Fibroblast of skin of left biceps (primary cell): ENCODE results near the gene FRMD4A.

Experiments used
- DNase-seq, 2 experiments: peaks; one replicate each; pipeline ENCODE4 v3.0.0-alpha.2; 2013; ENCODE audit warnings: low read depth in 2 of 2

The FRMD4A gene

GRCh38 chr10:13820119-13820963 is 510.4 kb downstream of the FRMD4A start:
- DNase-seq = no peak

DNA sequence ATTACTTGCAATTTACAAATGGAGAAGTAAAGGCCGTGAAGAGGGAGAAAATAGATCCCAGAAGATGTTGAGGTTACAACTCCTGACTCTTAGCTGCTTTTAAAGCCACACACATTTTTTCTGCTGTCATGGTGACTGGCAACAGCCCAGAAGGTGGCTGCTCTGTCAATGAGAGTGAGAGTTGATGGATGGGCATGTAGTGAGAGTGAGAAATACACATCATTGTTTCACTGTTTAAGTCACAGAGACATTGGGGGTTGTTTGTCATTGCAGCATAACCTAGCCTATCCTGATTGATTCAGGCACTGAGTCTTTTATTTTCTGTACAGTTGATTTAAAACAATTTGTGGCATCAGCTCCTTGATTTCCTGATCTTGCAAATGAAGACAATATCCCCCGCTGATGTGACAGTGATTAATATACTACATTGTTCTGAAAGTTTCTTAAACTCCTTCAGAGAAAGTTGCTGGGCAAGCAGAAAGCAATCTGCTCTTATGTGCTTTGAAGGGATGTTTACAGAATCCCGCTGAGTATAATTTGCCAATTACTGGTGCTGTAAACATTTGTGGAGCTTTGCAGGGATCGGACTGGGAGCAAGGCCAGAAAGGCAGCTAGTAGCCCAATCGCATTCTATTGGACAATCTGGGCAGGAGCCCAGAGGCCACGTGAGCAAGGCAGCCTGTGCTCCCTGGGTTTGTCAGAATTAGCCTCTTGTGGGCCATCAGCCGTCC is 514.4 kb downstream of the FRMD4A start:
- no peak for DNase-seq

GRCh38 chr10:13815756-13816155 is 515.0 kb downstream of the FRMD4A start:
- no peak for DNase-seq

- DNase-seq = no peak
Measured at GRCh38 chr10:13813550-13813949, 517.2 kb downstream of the FRMD4A start.

DNA sequence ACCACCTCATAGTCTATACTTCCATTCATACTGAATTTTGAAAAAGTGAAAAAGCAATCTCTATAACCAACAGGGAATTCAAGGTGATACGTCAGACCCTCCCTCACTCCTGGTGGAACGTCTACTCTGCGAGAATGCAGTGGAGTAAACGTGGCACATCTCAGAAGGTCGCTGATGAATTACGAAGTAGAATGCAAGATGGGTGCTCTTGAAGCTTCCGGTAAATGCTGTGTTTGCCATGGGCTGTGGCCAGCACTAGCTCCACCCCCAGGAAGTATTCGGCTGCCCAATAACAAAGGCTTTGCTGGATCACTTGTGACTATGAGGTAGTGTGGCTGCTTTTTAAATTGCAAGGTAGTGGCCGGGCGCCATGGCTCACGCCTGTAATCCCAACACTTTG is 517.9 kb downstream of the FRMD4A start:
- DNase-seq = no peak

DNA sequence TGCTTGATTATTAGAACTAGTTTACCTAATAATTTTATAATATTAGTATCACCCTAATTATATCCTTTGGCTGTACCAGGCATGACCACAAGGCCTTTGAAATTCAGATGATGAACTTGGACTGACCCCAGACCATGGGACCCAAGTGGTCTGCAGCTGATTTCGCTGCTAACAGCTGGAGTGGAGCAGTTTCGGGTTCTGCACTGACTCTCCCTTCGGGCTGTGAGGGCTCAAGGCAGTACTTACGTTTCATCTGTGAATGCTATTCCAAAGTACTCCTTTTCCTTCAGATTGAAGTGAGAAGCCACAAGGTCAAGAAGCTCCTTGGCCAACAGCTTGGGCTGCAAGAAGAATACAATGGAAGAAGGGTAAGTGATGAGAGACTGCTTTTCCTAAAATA is 520.2 kb downstream of the FRMD4A start:
- no peak for DNase-seq

DNA sequence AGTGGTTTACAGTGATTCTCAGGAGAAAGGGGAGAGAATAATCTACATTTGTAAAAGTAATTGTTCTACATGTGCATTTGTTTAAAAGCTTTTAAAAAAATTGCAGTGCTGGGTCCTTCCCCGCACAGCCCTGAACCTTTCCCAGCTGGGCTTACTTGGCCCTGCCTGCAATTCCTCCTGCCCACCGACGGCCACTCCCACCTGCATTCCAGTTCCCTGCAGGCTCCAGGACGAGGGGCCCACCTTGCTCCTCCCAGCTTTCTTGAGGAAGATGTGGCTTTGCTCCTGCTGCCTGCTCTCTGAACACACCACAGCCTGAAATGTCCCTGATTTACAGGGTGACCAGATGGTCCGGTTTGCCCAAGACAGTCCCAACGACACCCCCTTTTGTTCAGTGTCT is 521.3 kb downstream of the FRMD4A start:
- DNase-seq = no peak

GRCh38 chr10:13808556-13809391 is 522.0 kb downstream of the FRMD4A start:
- no peak for DNase-seq

GRCh38 chr10:13806419-13806818 is 524.3 kb downstream of the FRMD4A start:
- no peak for DNase-seq

- no peak for DNase-seq
Measured at GRCh38 chr10:13803566-13804554, 526.9 kb downstream of the FRMD4A start.

DNA sequence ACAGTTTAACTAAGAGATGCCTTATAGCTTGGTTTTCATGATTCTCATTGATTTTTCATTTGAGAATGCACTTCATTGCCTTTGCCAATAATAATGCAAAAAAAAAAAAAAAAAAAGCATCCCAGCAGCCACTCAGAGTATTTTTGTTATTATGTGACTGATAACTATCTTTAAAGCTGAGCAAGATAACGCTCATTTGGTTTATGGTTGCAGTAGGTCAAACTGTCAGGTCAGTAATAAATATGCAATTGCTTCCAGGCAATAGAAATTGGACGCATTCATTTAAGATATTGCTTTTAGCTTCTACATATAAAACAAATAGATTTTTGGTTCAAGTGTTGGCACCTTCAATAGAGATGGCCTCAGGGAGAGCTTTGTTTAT is 528.8 kb downstream of the FRMD4A start:
- no peak for DNase-seq

GRCh38 chr10:13801156-13801906 is 529.4 kb downstream of the FRMD4A start:
- DNase-seq = no peak

- no peak for DNase-seq
Measured at GRCh38 chr10:13797164-13797563, 533.6 kb downstream of the FRMD4A start.

- no peak for DNase-seq
Measured at GRCh38 chr10:13795653-13796555, 534.8 kb downstream of the FRMD4A start.

GRCh38 chr10:13794992-13795612 is 535.6 kb downstream of the FRMD4A start:
- no peak for DNase-seq

DNA sequence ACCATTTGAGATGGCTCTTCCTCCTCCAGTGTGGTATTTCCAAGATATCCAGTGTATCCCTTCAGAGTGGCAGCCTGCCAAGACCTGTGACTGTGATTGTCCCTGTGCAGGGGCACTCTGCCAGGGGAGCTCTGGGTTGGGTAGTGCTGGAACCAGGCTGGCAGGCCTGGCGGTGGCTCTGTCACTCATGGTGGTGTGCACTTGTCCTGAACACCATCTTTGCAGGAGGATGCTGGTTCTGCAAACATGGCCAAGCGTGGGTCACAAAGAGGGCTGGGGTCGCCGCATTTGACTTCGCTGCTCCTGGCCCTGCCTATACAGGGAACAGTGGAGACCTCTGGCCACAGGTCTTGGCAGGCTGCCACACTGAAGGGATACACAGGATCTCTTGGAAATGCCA is 538.7 kb downstream of the FRMD4A start:
- DNase-seq = no peak

DNA sequence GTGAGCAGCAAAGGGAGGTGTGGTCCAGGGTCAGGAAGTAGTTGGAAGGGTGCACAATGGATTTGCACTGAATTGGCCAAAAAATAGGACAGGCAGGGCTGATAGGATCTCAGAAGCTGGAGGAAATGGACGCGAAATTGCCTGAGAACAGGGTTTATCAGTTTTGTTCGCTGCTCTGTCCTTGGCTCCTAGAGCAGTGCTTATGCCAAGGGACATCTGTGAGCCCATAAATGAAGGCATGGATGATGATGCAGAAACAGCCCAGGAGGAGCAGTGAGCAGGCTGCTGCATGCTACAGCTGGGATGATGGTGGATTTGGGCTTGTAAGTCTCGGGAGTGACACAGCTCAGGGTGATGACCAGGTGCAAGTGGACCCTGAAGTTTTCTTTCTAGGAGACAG is 539.2 kb downstream of the FRMD4A start:
- DNase-seq = no peak

DNA sequence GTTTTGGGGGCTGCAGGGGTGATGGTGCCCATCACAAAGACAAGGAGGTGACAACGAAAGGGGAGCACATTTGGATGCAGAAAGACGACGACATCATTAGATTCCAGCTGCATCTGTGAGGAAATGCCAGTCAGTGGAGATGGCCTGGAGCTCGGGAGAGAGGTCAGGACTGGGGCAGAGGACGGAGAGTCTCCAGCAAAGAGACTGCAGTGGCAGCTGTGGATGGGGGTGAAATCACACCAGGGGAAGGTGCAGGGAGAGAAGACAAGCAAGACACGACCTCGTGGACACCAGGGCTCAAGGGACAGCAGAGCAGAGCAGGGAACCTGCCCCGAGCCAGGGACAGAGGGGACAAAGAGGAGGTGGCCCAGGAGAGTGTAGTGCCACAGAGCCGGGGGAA is 540.5 kb downstream of the FRMD4A start:
- DNase-seq = no peak

- DNase-seq = no peak
Measured at GRCh38 chr10:13789448-13789829, 541.3 kb downstream of the FRMD4A start.
